GM21423 (cell line): Measurements from ENCODE around the gene SELENOW.
"Not testable (repeated sequence)": the region's sequence is repeated elsewhere in the genome, so short reads cannot be mapped to it uniquely, and the experiment has no call there.

Source experiments
- ATAC-seq: cut with Tn5 transposase; IDR thresholded peaks from one replicate; pipeline ENCODE4 v1.9.1; 2021; ENCODE audit warnings: mild to moderate bottlenecking, moderate library complexity; ENCODE audit not compliant: unreplicated experiment

The SELENOW gene

GRCh38 chr19:47778049-47778953 is at the start of gene SELENOW:
Gene SELENOW (plus strand): TSS chr19:47778703. CDS start chr19:47778786, 83 bp downstream.
- ATAC-seq = peak; percentile 87

DNA sequence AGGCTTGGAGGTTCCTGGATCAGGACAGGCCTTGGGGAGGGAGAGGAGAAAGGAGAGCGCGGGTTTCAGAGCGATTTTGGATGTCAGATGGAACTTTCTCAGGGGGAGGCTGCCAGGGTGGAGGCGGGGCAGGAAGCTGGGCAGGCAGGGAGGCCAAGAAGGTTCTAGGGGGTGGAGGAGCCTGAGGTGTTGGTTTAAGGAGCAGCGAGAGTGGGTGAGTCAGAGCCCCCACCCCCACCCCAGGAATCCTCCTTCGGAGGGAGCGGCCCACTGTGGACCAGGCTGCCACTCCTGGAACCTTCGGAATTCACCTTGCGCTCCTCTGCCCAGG is 49.1 kb upstream of the SELENOW start:
- ATAC-seq = no peak

DNA sequence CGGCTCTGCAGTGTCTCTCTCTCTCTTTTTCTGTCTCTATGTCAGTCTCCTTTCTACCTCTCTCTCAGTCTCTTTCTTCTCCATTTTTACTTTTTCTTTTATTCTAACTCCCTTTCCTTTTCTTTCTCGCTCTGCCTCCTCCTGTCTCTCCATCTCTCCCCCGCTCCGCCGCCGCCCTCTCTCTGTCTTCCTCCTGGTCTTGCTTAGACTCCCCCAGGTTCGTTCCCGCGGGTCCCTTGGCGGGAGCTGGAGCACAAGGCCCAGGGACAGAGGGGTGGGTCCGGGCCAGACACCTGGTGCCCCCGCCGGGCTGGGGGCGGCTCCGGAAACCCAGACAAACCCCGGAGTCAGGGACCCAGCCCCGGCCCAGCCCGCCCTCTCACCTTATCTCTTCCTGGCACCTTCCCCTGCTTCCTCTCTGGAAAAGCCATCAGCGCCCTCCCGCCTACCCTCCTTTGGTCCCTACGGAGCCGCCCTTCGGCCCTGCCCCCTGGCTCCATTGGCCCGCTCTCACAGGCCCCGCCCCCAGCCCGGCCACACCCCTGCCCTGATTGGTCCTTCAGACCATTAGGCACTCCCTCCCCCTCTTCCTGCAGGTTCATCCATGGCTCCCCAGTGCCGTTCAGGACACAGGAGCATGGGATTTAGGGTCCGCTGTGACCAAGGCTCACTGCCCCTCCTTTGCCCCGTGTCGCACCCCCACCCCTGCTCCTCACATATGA is 48.5 kb upstream of the SELENOW start:
- no peak for ATAC-seq

DNA sequence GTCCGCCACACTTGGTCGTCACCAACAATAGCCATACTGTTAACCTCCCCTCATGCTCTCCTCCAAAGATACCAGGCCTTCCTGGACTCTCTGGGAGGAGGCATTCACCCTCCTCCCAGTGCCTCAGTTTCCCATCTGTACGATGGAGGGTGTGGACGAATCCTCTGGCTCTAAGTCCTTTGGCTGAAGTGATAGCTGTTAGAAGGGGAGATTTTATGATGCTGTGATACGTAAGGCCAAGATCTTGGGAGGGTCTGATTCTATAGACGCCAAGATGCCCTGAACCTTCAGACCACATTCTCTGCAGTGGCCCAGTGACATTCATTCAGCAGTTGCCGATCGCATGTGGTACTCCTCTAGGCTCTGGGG is 48.0 kb upstream of the SELENOW start:
- no peak for ATAC-seq

DNA sequence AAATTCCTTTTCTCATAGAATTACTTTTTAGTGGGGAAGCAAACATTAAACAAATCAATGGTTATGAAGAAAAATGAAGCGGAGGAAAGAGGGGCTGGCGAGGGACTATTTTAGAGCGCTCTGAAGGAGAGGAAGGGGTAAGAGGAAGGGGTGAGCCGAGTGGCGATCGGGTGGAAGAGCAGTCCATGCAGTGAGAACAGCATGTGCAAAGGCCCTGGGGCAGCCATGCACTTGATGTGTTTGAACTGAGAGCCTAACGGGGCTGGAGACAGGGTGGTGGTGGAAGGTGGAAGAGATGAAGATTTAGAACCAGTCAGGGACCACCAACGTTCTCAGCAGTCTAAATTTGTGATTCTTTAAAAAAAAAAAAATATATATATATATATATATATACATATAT is 47.6 kb upstream of the SELENOW start:
- ATAC-seq = no peak

DNA sequence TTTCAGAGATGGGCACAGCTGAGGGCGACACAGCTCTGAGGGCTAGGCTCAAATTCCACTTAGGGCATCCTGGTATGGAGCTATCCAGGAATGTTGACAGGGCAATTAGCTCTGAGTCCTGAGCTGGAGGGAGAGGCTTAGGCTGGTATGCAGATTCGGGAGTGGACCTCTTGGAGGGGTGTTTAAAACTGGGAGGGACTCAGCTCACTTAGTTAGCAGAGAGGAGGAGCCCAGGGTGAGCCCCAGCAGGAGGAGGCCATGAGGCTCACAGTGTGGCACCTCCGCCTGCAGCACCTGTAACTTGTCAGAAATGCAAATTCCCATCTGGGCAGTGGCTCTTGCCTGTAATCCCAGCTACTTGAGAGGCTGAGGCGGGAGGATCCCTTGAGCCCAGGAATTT is 43.4 kb upstream of the SELENOW start:
- ATAC-seq = no peak

DNA sequence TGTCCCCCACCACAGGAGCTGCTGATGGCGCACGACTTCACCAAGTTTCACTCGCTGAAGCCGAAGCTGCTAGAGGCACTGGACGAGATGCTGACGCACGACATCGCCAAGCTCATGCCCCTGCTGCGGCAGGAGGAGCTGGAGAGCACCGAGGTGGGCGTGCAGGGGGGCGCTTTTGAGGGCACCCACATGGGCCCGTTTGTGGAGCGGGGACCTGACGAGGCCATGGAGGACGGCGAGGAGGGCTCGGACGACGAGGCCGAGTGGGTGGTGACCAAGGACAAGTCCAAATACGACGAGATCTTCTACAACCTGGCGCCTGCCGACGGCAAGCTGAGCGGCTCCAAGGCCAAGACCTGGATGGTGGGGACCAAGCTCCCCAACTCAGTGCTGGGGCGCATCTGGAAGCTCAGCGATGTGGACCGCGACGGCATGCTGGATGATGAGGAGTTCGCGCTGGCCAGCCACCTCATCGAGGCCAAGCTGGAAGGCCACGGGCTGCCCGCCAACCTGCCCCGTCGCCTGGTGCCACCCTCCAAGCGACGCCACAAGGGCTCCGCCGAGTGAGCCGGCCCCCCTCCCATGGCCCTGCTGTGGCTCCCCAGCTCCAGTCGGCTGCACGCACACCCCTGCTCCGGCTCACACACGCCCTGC is 37.5 kb upstream of the SELENOW start:
- ATAC-seq = no peak

DNA sequence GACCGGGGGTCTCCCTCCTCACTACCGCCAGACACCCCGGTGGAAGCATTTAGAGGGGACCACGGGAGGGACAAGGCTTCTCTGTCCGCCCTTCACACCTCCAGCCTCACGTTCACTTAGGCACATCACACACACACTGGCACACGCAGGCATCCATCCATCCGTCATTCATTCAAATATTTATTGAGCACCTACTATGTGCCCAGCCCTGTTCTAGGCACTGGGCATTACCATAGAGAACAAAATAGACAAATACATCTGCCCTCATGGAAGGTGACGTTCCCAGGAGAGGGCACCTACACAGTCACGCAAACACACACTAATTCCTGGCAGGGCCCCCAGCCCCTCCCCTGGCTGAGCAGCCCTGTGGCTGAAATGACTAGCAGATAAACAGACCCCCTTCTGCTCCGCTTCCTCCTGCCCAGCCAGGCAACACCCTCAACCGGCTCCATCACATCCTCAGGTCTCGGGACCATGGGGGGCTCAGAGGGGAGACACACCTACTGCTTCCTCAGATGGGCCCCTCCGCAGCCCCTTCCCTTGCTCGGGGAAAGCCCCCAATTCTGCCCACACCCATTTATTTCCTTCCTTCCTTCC is 36.9 kb upstream of the SELENOW start:
- no peak for ATAC-seq

DNA sequence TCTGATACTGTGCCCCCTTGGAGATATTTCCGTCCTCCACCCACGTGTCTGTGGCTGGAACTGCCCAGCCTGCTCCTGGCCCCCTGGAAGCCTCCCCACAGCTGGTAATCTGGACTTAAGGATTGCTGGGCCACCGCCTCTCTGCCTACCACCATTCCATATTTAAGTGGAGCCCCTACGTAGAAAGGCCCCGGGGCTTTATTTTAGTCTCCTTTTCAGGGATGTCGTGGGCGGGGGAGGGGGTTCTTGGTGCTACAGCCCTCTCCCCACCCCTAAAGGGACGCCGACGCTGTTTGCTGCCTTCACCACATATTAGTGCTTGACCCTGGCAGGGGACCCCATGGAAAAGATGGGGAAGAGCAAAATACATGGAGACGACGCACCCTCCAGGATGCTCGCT is 35.9 kb upstream of the SELENOW start:
- ATAC-seq = no peak

GRCh38 chr19:47745010-47745901 is 33.2 kb upstream of the SELENOW start, which contains the start of gene NOP53:
Gene NOP53 (plus strand): TSS chr19:47745546. CDS start chr19:47745560, 14 bp downstream.
- peak; percentile 74 for ATAC-seq

GRCh38 chr19:47746129-47746528 is 32.4 kb upstream of the SELENOW start:
- ATAC-seq = not testable (repeated sequence)

DNA sequence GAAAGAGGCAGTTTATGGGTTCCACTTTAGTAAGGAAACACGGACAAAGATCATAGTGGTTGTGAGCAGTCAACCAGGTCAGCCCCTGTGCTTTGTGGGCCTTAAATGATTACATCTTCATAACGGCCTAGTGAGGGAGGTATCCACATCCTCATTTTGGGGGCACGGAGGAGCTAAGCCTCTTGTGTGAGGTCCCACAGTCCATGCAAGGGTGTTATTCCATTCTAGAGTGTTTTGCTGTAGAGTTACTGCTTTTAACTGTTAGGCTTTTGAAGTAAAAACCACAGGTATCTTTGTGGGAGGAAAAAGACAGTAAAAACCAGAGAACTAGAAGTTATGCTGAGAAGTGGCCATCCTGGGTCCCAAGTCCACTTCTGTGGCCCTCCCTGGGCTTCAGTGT is 29.2 kb upstream of the SELENOW start:
- no peak for ATAC-seq

GRCh38 chr19:47750752-47751151 is 27.8 kb upstream of the SELENOW start:
- ATAC-seq = no peak

DNA sequence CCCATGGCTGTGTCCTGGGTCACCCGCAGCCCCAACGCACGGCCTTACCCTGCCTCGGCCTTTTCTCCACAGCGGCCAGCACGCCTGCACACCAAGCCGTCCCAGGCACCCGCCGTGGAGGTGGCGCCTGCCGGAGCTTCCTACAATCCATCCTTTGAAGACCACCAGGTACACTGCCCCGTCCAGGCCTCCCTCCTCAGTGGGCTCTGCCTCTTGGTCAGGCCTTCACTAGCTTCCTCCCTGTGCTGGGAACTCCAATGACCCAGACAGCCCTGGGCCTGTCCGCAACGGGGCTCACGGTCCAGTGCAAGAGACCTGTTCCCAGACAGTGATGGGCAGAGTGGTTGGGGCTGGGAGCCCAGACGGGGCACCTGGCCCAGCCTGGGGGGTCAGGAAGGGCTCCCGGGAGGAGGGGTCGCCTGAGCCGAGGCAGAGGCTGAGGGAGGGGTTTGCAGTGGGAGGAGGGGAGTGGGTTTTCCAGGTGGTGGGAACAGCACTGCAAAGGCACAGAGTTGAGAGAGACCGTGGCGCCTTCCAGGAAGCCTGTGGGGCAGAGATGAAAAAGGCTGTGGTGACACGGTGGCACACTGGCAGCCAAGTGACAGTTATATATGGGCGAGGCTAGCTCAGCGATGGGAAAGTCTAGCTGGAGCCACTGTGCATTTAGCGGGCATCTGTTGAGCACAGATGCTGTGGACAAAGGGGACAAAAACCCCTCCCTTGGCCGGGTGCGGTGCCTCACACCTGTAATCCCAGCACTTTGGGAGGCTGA is 25.9 kb upstream of the SELENOW start:
- ATAC-seq = no peak

DNA sequence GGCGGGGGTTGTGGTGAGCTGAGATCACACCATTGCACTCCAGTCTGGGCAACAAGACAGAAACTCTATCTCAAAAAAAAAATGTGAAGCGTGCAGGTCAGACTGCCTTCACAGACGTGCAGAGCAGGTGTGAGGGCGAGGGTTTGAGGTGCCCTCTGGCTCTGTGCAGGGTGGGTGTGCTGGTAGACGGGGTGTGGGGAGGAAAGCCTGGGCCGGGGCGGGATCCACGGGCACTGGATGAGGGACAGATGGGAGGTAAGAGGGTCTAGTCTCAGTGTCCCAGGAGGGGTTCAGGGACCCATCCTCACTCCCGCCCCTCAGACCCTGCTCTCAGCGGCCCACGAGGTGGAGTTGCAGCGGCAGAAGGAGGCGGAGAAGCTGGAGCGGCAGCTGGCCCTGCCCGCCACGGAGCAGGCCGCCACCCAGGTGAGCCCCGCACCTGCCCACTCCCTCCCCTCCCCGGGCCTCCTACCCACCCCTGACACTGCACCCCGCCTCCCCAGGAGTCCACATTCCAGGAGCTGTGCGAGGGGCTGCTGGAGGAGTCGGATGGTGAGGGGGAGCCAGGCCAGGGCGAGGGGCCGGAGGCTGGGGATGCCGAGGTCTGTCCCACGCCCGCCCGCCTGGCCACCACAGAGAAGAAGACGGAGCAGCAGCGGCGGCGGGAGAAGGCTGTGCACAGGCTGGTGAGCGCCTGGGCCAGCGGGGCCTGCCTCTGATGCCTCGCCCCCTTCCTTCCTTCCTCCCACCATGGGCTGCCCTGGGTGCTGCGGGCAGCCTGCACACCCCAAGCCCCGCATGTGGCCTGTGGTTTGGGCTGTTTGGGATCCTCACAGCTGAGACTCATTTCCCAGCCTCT is 24.1 kb upstream of the SELENOW start:
- no peak for ATAC-seq

GRCh38 chr19:47755065-47755761 is 23.3 kb upstream of the SELENOW start:
- ATAC-seq = no peak

- no peak for ATAC-seq
These were observed 22.5 kb upstream of the SELENOW start for GRCh38 chr19:47755762-47756626.
